Liver (tissue), 9 donors: ENCODE measurements around the gene OR2A12. TPM values are rescaled to one million over a fixed set of nuclear protein-coding genes. Genes with fewer than 3 reads are reported as not detected.
A peak's percentile ranks its signal among the peaks of the same experiment; 100 is the strongest.

Experiments used
- DNase-seq: peaks from one replicate; pipeline ENCODE4 v3.0.0-alpha.2; 2017; ENCODE audit warnings: low spot score
- H3K27ac ChIP-seq, 2 donors: one replicate each; pipeline ENCODE4 v1.7.0; 2013; ENCODE audit warnings: inconsistent platforms in 2 of 2, low read length in 2 of 2, control low read depth in 1 of 2, low read depth in 1 of 2, mild to moderate bottlenecking in 1 of 2
- H3K27me3 ChIP-seq, 4 donors: one replicate each; pipeline versions ENCODE4 v1.6.1 to v1.7.0; 2013; ENCODE audit warnings: low read length in 3 of 4, inconsistent platforms in 1 of 4, mild to moderate bottlenecking in 1 of 4, moderate library complexity in 1 of 4; ENCODE audit not compliant: control insufficient read depth in 4 of 4, insufficient read depth in 4 of 4
- H3K36me3 ChIP-seq, 4 donors: one replicate each; pipeline versions ENCODE4 v1.6.1 to v1.7.0; 2013; ENCODE audit warnings: low read length in 3 of 4, mild to moderate bottlenecking in 3 of 4, low read depth in 1 of 4, moderate library complexity in 1 of 4; ENCODE audit not compliant: control insufficient read depth in 4 of 4, insufficient read depth in 3 of 4
- H3K4me1 ChIP-seq, 4 donors: one replicate each; pipeline versions ENCODE4 v1.6.1 to v1.7.0; 2013; ENCODE audit warnings: low read length in 3 of 4, mild to moderate bottlenecking in 3 of 4, moderate library complexity in 1 of 4; ENCODE audit not compliant: control insufficient read depth in 4 of 4, insufficient read depth in 4 of 4
- H3K4me3 ChIP-seq, 3 donors: one replicate each; pipeline versions ENCODE4 v1.6.1 to v1.7.0; 2013; ENCODE audit warnings: low read length in 3 of 3, control low read depth in 1 of 3, low read depth in 1 of 3, mild to moderate bottlenecking in 1 of 3
- H3K9ac ChIP-seq, 2 donors: one replicate each; pipeline ENCODE4 v1.7.0; 2013; ENCODE audit warnings: low read length in 2 of 2, mild to moderate bottlenecking in 2 of 2, moderate library complexity in 2 of 2, control low read depth in 1 of 2, low read depth in 1 of 2
- H3K9me3 ChIP-seq, 4 donors: one replicate each; pipeline versions ENCODE4 v1.6.1 to v1.7.0; 2013; ENCODE audit warnings: low read length in 3 of 4; ENCODE audit not compliant: control insufficient read depth in 4 of 4
- ATF3 ChIP-seq: IDR thresholded peaks from 2 replicates; pipeline ENCODE4 v1.6.1; 2016; ENCODE audit warnings: antibody characterized with exemption
- EGR1 ChIP-seq, 2 donors: IDR thresholded peaks; 2 replicates each; pipeline ENCODE4 v1.6.1; 2016 to 2018; ENCODE audit warnings: antibody characterized with exemption in 2 of 2, low read depth in 2 of 2
- FOXA1 ChIP-seq: IDR thresholded peaks from 2 replicates; pipeline ENCODE4 v1.6.1; 2016; ENCODE audit warnings: antibody characterized with exemption
- FOXA2 ChIP-seq: IDR thresholded peaks from 2 replicates; pipeline ENCODE4 v1.6.1; 2016; ENCODE audit warnings: antibody characterized with exemption
- GABPA ChIP-seq, 2 donors: IDR thresholded peaks in 1 of 2; conservative IDR thresholded peaks in 1 of 2; 2 replicates each; pipeline ENCODE4 v1.6.1; 2016; ENCODE audit warnings: antibody characterized with exemption in 2 of 2, mild to moderate bottlenecking in 1 of 2, moderate library complexity in 1 of 2
- HNF4A ChIP-seq, 2 donors: conservative IDR thresholded peaks; 2 replicates each; pipeline ENCODE4 v1.6.1; 2016; ENCODE audit warnings: antibody characterized with exemption in 2 of 2, mild to moderate bottlenecking in 2 of 2
- HNF4G ChIP-seq: IDR thresholded peaks from 2 replicates; pipeline ENCODE4 v1.6.1; 2016; ENCODE audit warnings: antibody characterized with exemption
- NR2F2 ChIP-seq: IDR thresholded peaks from 2 replicates; pipeline ENCODE4 v1.6.1; 2016; ENCODE audit warnings: antibody characterized with exemption
- RAD21 ChIP-seq, 2 donors: IDR thresholded peaks; 2 replicates each; pipeline ENCODE4 v1.6.1; 2016; ENCODE audit warnings: antibody characterized with exemption in 2 of 2, mild to moderate bottlenecking in 2 of 2
- REST ChIP-seq: IDR thresholded peaks from 2 replicates; pipeline ENCODE4 v1.6.1; 2016; ENCODE audit warnings: antibody characterized with exemption, mild to moderate bottlenecking
- RXRA ChIP-seq, 2 donors: IDR thresholded peaks; 2 replicates each; pipeline ENCODE4 v1.6.1; 2017 to 2018; ENCODE audit warnings: antibody characterized with exemption in 2 of 2, mild to moderate bottlenecking in 1 of 2
- SP1 ChIP-seq: IDR thresholded peaks from 2 replicates; pipeline ENCODE4 v1.6.1; 2018; ENCODE audit warnings: antibody characterized with exemption, mild to moderate bottlenecking
- TAF1 ChIP-seq: conservative IDR thresholded peaks from 2 replicates; pipeline ENCODE4 v1.6.1; 2016; ENCODE audit warnings: antibody characterized with exemption, mild to moderate bottlenecking
- YY1 ChIP-seq: IDR thresholded peaks from 2 replicates; pipeline ENCODE4 v1.6.1; 2016; ENCODE audit warnings: antibody characterized with exemption, mild to moderate bottlenecking
- ZBTB33 ChIP-seq: IDR thresholded peaks from 2 replicates; pipeline ENCODE4 v1.6.1; 2016; ENCODE audit warnings: antibody characterized with exemption
- WGBS: extraction: QIAGEN DNeasy Blood & Tissue Kit; methylation state at CpG from one replicate; pipeline ENCODE4 v1.1.7; 2013; 5-methylcytosine and 5-hydroxymethylcytosine counted together
- polyA plus RNA-seq, 2 donors: library from polyadenylated mRNA; stranded (reverse) in 1 of 2; unstranded in 1 of 2; fragments of 200-250 nt in 1 of 2; fragments of >200 nt in 1 of 2; fragmentation: Nextera tagmentation in 1 of 2; extraction: Ambion mirVana in 1 of 2; gene quantifications; one replicate each; pipeline versions ENCODE4 v1.2.1 to v1.2.3, GENCODE V29; 2013 to 2015
- total RNA-seq, 2 donors: library from RNA; depleted of rRNA; stranded (reverse); fragments of >200 nt; gene quantifications; one replicate each; pipeline ENCODE4 v1.2.3, GENCODE V29; 2014
- TF ChIP-seq, protein P1 (sequence below): fragments of 150-350 bp; IDR thresholded peaks from 2 replicates; pipeline ENCODE4 v1.5.1; 2017; ENCODE audit warnings: improper control_type of control experiment, low read depth, low read length; ENCODE audit not compliant: missing input control
- TF ChIP-seq, protein P2 (sequence below): IDR thresholded peaks from 2 replicates; pipeline ENCODE4 v1.6.1; 2016; ENCODE audit warnings: antibody characterized with exemption
- donor health status: healthy.
- donor health status: healthy.
- donor health status: healthy.
- donor health status: healthy.
- donor health status: healthy.

Gene OR2A12
- total and polyA plus RNA-seq, 4 donors, result not detected

- Histone ChIP-seq H3K4me3 (no peak overlapping the region), H3K9ac (no peak overlapping the region), H3K27me3 (no peaks in the 10 kb centered on the region), H3K36me3 (no peaks in the 10 kb centered on the region), H3K9me3 (no peaks in the 10 kb centered on the region), H3K27ac (no peak overlapping the region), H3K4me1 (peaks cover 0 to 4% (median 3%) of the 10 kb centered on the region in 4 donors)
- WGBS, result 83% methylated on average over 3 of the region's 3 CpGs
- TF ChIP-seq REST (no peak), NR2F2 (no peak), TAF1 (no peak), SP1 (no peak), RAD21 (IDR thresholded peaks at IDR 0.05) (no peak), GABPA (IDR thresholded peaks at IDR 0.05 in 1 of 2, conservative IDR thresholded peaks at IDR 0.05 in 1 of 2) (no peak), HNF4G (no peak), EGR1 (IDR thresholded peaks at IDR 0.05; ENCODE audit: low read depth in 2 of 2) (no peak)
- TF ChIP-seq, protein P1, sequence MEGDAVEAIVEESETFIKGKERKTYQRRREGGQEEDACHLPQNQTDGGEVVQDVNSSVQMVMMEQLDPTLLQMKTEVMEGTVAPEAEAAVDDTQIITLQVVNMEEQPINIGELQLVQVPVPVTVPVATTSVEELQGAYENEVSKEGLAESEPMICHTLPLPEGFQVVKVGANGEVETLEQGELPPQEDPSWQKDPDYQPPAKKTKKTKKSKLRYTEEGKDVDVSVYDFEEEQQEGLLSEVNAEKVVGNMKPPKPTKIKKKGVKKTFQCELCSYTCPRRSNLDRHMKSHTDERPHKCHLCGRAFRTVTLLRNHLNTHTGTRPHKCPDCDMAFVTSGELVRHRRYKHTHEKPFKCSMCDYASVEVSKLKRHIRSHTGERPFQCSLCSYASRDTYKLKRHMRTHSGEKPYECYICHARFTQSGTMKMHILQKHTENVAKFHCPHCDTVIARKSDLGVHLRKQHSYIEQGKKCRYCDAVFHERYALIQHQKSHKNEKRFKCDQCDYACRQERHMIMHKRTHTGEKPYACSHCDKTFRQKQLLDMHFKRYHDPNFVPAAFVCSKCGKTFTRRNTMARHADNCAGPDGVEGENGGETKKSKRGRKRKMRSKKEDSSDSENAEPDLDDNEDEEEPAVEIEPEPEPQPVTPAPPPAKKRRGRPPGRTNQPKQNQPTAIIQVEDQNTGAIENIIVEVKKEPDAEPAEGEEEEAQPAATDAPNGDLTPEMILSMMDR, result no peak
- no peak for DNase-seq
These were observed 46.2 kb downstream of the OR2A12 start for GRCh38 chr7:144132262-144132661.

GRCh38 chr7:144133307-144133706 lies 47.2 kb downstream of the OR2A12 start:
- 81% methylated on average over 6 of the region's 6 CpGs for WGBS
- H3K9ac ChIP-seq, result no peak overlapping the region
- no peaks in the 10 kb centered on the region for H3K36me3 ChIP-seq
- H3K27me3 ChIP-seq, result no peaks in the 10 kb centered on the region
- no peak for DNase-seq
- no peak overlapping the region for H3K27ac ChIP-seq
- H3K4me1 ChIP-seq, result peaks cover 1 to 7% (median 3%) of the 10 kb centered on the region in 4 donors
- no peaks in the 10 kb centered on the region for H3K9me3 ChIP-seq
- no peak overlapping the region for H3K4me3 ChIP-seq
- TF ChIP-seq ATF3, result peak; percentile 71
- no peak for TF ChIP-seq RXRA (IDR thresholded peaks at IDR 0.05)

- Histone ChIP-seq H3K36me3 (no peaks in the 10 kb centered on the region), H3K27ac (no peak overlapping the region), H3K27me3 (no peaks in the 10 kb centered on the region), H3K9ac (no peak overlapping the region), H3K9me3 (no peaks in the 10 kb centered on the region), H3K4me3 (no peak overlapping the region), H3K4me1 (peaks cover 1 to 7% (median 3%) of the 10 kb centered on the region in 4 donors)
- 89% methylated on average over 1 of the region's 1 CpG for WGBS
- no peak for DNase-seq
- no peak for TF ChIP-seq FOXA1
- TF ChIP-seq ATF3, result no peak
- TF ChIP-seq GABPA (IDR thresholded peaks at IDR 0.05 in 1 of 2, conservative IDR thresholded peaks at IDR 0.05 in 1 of 2), result no peak
- no peak for TF ChIP-seq EGR1 (IDR thresholded peaks at IDR 0.05; ENCODE audit: low read depth in 2 of 2)
- no peak for TF ChIP-seq FOXA2
- TF ChIP-seq TAF1, result no peak
- TF ChIP-seq ZBTB33, result no peak
- TF ChIP-seq RAD21 (IDR thresholded peaks at IDR 0.05), result no peak
- no peak for TF ChIP-seq NR2F2
- no peak for TF ChIP-seq HNF4G
- no peak for TF ChIP-seq RXRA (IDR thresholded peaks at IDR 0.05)
- TF ChIP-seq HNF4A (conservative IDR thresholded peaks at IDR 0.05), result no peak
- no peak for TF ChIP-seq YY1
- TF ChIP-seq, protein P2, sequence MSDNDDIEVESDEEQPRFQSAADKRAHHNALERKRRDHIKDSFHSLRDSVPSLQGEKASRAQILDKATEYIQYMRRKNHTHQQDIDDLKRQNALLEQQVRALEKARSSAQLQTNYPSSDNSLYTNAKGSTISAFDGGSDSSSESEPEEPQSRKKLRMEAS, result no peak
- TF ChIP-seq, protein P1, result no peak
- no peak for TF ChIP-seq SP1
These were observed 48.0 kb downstream of the OR2A12 start for GRCh38 chr7:144134116-144134515.
